HG03045 (cell line): ENCODE results near the gene LRFN2.

Experiments
- ATAC-seq: cut with Tn5 transposase; IDR thresholded peaks from one replicate; pipeline ENCODE4 v1.9.1; 2021; ENCODE audit warnings: mild to moderate bottlenecking, moderate library complexity; ENCODE audit not compliant: unreplicated experiment

Gene LRFN2

DNA sequence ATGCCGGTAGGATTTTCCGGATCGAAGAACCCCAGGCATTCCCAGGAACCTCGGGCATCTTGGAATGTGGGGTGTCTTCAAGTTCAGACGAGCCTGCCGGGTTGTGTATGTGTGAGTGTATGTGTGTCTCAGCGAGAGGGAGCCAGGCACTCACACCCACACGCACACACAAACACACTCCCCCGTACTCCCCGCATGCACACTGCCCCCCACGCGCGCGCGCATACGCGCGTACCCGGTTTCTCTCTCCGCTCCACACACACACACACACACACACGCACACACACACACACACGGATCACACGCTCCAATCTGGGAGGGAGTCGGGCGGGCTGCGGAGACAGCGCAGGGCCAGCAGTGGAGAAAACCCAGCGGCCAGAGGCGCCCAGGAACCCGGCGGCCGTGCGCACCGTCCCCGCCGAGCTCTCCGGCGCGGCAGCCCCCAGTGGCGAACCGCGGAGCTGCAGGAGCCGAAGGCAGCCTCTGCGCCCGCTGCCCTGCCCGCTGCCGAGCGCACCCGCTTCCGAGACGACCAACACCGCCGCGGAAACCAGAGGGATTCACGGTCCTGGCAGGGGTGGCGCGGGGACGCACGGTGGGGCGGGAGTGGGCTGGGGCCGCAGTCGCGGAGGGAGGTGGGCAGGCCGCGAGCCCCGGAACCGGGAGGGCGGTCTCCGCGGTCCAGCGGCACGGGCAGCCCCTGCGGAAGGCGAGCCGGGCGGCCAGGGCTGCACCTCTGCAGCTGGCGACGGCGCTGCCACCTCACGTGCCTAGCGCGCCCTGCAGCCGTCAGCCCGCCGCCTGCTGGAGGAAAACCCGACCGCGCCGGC, at the start of gene LRFN2:
LRFN2 (minus strand) TSS at position 125 of the 830 bp plus-strand sequence.
- no peak for ATAC-seq

DNA sequence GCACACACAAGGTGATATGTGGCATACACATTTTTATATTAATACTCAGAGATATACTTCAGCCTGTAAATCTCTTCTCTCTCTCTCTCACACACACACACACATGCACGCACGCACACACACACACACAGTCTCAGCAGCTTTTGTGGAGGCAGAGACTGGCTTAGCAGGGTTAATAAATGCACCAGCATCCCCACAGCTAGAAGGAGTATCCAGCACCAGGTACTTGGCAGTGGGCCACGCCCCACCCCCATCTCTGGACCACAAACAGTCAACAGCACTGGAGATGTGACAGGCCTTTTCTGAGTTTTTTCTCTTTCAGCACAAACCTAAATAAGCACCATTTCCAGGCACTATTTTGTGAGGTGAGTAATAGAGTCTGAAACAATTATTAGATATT, 47.3 kb upstream of the LRFN2 start:
- ATAC-seq = no peak

DNA sequence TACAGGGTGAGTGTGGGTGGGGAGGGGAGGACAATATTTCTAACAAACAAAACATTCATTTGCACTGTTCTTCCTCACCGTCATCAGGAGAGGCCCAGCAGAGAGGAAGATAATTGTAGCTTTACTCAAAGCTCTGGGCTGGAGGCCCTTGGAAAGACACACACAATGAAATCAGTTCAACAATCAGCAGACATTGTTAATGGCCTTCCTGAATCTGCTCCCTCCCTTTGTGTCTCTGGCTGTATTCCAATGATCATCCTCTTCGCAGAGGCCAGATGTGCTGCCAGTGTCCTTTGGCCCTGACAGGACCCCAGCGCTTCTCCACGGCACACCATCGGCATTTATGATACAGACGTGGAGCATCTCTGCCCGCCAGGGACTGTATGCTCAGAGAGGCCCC, 44.6 kb upstream of the LRFN2 start:
- ATAC-seq = no peak

DNA sequence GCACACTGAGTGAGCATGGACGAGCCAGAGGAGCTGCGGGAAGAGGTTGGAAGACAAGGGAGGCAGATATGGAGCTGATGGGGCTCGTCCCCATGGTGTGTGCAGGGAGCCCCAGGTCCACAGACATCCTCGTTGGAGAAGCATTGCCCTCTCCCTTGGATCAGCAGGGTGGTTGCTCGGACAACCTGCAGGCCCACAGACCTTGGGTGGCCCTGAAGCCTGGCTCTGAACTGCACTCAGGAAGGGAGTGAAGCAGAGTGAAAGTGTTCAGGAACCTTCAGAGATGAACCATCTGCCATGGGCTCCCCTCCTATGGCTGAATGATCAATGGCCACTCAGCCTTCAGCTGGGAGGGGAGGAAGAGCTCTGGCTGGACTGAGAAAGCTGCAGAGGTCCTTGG, 43.3 kb upstream of the LRFN2 start:
- no peak for ATAC-seq

DNA sequence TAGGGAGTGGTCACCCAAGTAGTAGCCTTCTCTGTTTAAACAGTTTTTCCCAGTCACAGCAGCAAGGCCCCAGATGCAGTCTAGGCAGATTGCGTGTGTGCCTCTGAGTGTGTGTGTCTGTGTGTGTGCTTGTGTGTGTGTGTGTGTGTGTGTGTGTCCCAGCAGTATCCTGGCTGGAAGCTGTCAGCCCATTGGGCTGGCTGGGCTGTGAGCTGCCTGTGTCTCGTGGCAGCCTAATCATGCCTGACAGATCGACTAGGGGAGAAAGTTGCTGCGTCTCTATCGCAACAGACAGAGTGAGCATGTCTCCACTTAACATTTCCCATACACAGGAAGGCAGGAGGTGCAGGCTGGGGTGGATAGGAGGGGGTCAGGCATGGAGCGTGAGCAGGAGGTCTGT, 42.9 kb upstream of the LRFN2 start:
- no peak for ATAC-seq

DNA sequence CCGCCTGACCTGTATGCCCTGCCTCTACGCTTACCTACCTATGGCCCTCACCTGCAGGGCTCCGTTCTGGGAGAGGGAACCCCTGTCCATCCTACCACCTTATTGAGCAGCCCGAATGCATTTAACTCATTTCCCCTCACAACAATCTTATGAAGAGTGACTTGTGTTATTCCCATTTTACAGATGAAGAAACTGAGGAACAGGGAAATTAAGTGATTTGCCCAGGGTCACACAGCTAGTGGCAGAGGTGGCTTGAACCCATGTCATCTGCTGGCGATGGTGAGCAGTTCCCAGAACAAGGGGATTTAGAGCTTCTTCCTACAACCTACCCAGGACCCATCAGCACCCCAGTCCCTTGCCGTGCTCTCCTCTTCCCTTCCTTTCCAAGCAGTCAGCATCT, 42.3 kb upstream of the LRFN2 start:
- ATAC-seq = no peak

DNA sequence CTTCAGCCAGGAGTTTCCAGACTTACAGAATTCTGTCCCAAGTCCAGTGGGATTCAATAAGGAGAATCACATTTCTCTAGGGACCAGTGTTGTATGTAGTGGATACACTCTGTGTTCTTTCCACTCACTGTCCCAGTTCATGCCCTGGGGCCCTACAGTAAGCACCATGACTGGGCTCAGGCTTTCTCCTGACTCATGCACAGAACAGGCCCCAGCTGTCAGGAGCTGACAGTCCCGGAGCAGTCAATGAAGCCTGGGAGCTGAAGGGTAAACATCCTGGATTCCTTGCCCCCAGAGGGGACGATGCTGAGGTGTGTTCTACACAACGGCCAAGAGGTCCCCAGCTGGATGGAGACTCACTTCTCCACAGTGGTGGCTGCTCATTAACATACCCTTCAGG, 40.2 kb upstream of the LRFN2 start:
- no peak for ATAC-seq

DNA sequence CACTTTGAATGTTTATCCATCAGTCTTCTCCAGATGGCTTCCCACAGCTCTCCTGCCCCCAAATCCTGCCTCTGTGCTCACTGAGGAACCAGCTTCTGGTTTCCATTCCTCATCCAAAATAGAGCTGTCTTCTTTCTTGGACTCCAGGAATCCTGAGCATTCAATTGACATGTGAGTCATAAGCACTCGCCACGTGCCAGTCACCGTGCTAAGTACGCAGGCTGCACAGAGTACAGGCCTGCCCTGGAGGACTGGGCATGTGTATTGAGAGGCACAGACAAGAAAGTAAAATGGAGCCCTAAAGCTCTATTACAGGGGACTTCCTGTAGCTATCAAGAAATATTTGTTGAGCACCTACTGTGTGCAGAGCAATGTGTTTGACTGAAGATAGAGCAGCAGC, 39.7 kb upstream of the LRFN2 start:
- no peak for ATAC-seq

DNA sequence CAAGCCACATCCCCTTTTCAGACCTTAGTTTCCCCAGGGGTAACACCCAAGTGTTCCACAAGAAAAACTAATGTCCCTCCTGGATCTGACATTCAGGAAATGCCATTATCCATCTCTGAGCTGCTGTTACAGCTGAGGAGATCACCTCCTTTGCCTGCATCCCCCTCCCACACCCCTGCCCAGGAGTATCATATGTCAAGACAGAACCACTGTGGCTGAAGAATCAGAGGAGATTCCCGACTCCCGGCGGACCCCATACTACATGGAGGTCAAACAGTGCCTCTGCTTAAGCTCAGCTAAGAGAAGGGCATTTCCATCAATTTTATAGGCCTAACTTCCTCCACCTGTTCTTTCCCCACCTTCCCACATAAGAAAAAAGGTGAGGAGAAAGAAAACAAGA, 36.8 kb upstream of the LRFN2 start:
- no peak for ATAC-seq

DNA sequence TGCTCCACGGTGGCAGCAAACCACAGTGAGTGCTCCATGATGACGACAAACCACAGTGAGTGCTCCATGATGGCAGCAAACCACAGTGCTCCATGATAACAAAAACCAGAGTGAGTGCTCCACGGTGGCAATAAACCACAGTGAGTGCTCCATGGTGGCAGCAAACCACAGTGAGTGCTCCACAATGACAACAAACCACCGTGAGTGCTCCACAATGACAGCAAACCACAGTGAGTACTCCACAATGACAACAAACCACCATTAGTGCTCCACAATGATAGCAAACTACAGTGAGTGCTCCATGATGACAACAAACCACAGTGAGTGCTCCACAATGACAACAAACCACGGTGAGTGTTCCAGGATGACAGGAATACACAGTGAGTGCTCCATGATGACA, 36.0 kb upstream of the LRFN2 start:
- no peak for ATAC-seq

DNA sequence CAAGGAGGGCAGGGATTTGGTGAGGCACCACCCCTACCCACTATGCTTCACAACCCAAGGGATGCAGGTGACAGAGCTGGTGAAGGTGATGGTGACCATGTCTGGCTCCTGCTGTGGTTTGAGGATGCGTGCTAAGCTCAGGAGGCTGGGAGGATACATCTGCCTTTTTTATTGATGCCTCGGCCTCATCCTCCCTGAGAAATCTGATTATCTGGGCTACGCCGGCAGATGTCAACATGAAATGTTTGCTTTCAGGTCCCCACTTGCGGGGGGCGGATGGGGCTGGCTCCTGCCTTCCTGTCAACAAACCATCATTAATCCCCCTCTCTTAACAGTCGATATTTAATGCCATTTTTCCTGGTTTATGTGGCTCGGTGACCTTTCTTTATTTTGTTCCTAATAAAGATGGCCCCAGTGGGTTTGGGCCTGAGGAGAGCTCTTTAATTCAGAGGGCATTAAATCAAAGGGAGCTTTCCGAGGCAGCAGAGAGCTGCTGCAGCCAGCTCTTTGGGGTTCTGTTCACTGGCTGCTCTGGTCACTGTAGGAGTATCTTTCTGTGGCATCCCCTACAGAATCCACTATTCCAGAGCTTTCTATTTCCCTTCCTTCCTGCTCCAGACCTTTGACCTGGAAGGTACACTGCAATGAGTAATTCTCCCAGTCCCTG, 33.5 kb upstream of the LRFN2 start:
- ATAC-seq = no peak

DNA sequence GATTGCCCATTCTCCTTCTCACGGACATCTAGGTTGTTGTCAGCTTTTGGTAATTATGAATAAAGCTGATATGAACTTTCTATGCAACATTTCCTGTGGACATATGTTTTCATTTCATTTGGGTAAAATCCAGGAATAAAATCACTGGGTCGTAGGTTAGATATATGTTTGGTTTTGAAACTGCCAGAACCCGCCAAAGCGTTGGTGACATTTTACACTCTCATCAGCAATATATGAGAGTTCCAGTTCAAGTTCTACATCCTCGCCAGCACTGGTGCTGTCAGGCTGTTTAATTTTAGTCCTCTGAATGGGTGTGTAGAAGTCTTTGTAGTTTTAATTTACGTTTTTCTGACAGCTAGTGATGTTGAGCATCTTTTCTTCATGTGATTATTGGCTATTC, 27.5 kb upstream of the LRFN2 start:
- no peak for ATAC-seq

DNA sequence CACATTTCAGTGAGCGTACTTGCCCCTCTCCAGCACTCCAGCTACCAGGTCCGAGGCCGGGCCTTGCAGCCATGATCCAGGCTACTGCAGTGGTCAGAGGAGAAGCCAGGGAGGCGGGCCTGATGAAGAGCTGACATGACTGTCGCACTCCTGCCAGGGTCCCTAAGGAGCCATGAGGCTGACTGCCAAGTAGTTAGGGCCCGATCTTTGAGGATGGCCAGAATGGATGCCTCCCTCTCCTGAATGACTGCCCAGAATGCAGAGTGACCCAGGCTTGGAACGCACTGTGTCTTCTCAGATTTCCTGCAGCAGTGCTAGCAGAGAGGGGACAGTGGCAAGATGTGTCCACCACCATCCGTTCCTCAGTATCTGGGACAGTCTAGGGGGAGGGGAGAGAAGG, 24.7 kb upstream of the LRFN2 start:
- no peak for ATAC-seq

DNA sequence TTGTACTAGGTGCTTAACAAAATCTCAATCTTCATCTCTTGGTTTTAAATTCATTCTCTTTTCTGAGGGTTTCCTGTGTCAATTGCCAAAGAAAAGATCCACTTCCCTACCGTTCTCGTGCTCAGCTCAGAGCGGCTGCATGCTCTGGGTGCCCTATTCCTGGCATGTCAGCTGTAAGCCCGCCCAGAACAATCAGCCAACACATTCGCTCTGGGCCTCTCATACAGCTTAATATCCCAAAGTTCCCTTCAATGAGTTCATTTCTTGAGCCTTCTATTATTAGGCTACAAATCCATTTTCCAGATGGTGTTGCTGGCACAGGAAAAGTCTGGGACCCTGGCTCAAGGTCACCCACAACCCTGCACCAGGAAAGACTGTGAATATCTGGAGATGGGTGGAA, 24.3 kb upstream of the LRFN2 start:
- ATAC-seq = no peak

DNA sequence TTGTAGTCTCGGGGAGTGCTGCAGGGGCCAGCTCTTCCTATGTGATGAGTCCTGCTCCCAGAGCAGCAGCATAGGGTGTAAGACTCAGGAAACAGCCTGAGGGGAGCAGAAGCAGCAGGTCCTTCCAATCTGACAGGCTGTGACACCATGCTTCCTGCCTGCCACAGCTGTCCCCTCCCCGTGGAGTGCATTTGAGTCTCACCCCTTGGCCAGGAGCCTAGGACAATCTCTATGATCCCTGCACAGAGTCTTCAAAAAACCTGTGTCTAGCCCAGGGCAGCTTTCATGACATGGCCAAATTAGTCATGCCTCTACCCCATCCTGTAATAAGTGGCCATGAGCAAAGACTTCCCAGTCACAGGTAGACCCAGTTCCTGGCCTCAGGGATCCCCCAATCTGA, 23.1 kb upstream of the LRFN2 start:
- ATAC-seq = no peak

DNA sequence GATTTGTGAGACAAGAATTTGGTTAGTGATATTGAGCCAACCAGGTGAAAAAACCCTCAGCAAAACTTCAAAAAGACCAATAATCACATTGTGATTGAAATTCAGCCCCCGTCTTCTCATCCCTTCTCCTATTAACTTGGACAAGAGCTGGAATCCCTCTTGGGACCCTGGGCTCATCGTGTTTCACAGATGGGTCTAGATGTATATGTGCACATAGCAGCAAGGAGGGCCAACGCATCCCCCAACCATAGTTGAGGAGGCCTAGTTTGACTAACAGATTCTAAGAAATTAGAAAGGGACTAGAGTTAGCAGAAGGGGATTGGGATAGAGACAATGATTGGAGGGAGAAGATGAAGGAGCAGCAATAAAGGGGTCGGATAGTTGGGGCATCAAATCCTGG, 19.8 kb upstream of the LRFN2 start:
- ATAC-seq = no peak

DNA sequence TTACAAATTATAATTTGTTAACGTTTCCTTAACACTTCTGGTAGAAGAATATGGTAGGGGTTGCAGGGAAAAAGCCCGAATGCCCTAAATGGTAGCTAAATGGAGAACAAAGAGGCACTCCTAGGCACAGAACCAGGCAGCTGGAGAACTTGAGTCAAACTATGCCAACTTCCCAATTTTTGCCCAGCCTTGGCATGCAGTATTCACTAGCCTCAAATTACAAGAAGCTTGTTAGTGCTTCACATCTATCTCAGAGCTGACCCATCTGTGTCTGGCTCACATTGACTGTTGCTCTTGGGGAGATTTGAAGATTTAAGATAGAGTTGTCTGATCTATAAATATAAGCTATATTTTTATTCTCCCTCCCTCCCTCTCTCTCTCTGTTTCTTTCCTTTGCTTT, 19.4 kb upstream of the LRFN2 start:
- no peak for ATAC-seq

DNA sequence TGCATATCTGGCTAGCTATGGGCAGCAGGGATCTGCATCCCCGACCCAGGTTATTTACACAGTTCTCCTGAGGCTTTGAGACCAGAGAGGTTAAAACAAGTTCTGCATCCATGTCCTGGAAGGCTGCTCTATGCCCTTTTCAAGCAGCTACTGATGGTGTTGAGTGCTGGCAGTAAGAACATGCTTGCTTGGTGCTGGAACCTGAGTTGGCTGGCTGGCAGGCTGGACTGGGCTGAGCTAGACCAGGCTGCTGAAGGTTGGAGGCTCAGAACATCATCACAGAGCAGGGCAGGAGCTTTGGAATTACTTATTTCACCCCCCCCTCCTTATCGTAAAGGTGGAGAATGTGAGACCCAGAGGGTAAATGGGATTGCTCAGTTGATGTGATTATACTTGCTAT, 16.9 kb upstream of the LRFN2 start:
- ATAC-seq = no peak

DNA sequence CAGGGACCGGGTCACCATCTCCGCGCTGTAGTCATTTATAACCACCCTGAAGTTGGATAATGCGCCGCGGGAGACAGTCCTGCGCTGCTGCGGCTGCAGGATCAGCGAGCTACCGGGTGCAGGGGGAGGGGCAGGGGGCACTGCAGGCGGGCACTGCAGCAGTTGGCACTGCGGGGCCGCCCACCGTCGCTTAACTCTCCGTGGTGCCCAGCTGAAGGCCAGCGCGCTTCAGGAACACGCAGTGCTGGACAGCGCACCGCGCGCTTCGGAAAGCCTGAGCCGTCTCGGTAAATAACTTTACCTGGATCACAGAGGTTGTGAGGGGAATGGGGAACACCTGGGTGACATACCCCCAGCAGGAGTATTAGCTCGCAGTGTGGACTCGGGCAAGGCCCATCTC, 12.4 kb upstream of the LRFN2 start:
- no peak for ATAC-seq

DNA sequence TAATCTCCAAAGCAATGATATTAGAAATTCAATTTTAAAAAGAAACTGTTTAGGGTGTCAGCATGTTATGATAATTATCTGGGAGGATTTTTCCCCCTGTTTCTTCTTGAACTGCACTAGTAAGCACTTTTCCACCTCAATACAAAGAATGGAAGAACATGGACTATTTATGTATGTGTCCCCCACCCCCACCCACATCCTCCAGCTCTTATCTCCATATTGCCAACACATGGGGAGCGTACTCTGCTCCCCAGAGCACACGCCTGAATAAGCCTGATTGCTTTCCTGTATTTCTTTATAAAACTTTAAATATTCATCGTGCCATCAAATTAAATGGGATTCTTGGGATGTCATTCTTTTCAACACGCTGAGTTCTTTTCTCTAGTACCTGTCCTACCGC, 11.4 kb upstream of the LRFN2 start:
- ATAC-seq = no peak

DNA sequence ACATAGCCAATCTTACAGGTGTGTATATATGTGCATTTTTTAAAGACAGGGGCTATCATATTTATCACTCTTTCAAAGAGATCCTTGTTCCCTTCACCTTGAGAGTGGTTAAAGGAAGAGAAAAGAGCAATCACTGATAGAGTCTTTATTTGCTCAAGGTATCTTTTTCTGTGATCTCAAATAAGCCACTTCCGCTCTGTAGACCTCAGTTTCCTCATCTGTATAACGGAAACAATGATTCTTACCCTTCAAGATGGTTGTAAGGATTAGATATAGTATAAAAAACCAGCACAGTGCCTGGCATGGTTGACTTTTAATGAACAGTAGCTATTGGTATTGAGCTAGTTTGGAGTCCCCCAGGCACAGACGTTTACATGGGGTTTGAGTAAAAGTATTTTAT, 10.1 kb upstream of the LRFN2 start:
- ATAC-seq = no peak

DNA sequence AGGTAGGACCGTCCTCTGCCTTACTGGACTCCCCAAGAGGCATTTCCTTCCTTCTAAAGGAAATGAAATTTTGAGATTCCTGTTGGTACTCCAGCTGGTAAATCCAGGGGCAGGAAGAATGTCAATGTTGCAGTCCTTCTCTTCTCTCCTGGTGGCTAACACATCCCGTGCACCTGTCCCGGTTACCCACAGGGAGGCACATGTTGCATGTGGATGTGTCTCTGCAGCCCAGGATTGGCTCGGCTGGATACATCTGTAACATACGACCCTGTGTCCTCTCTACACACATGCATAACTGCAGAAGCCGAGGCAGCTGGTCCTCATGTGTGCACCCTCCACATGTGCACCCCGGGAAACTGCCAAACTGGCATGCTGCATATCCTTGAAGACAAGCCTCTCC, 1.3 kb upstream of the LRFN2 start:
- ATAC-seq = no peak

DNA sequence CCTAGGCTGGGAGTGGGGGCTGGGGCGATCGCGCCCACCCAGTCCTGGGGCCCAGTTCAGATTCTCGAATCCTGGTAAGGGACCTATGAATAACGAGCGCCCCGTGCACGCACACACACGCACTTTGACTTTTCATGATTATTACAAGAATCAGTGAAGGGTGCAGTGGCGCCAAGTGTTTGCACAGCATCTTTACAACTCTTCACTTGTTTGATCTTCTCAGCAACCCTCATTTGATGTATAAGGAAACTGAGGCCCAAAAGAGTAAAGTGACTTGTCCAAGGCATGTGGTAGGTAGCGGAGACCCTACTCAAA, 863 bp upstream of the LRFN2 start:
- no peak for ATAC-seq
